B cell (primary cell): ENCODE results near the gene OR1L6. TPM values are rescaled to one million over a fixed set of nuclear protein-coding genes. Genes with fewer than 3 reads are reported as not detected.

Source experiments
- ATAC-seq: fragments of 200-7000 bp; cut with Tn5 transposase; one replicate; pipeline ENCODE4 v1.10.0; 2021; ENCODE audit warnings: low read depth, mild to moderate bottlenecking, moderate number of reproducible peaks, moderate library complexity
- CTCF ChIA-PET: fragments of 350-600 bp; sonication (Branson Sonifier 250); formaldehyde crosslinking; loops from one replicate; lab custom pipeline; 2021; ENCODE audit warnings: antibody characterized with exemption, inconsistent platforms; lab: Charles Lee
- POLR2A ChIA-PET: fragments of 350-600 bp; sonication (Branson Sonifier 250); formaldehyde crosslinking; loops from one replicate; lab custom pipeline; 2021; ENCODE audit warnings: antibody characterized with exemption; lab: Charles Lee
- DNase-seq: peaks from one replicate; pipeline ENCODE4 v3.0.0; 2013
- H2AFZ ChIP-seq: 2 replicates; pipeline ENCODE4 v1.6.1; 2012; ENCODE audit warnings: mild to moderate bottlenecking, low read depth, low read length; ENCODE audit not compliant: insufficient read depth, poor library complexity, severe bottlenecking
- H3K27ac ChIP-seq, 2 donors: 1 replicate in 1 of 2; 2 replicates in 1 of 2; pipeline ENCODE4 v1.5.1; 2012 to 2013; ENCODE audit warnings: low read length in 2 of 2, mild to moderate bottlenecking in 2 of 2, moderate library complexity in 1 of 2
- H3K27me3 ChIP-seq, 4 experiments: fragments of 200-600 bp in 1 of 4; sonication (generic) in 1 of 4; replicated peaks in 1 of 4; 1 replicate in 2 of 4; 2 replicates in 2 of 4; pipeline versions ENCODE4 v1.6.1 to v1.7.0; 2013 to 2016; ENCODE audit warnings: low read length in 3 of 4, mild to moderate bottlenecking in 2 of 4, mixed read lengths in 1 of 4, moderate library complexity in 1 of 4; ENCODE audit not compliant: insufficient read depth in 4 of 4, control insufficient read depth in 3 of 4; ENCODE audit errors: control extremely low read depth in 1 of 4
- H3K36me3 ChIP-seq, 2 experiments: replicated peaks in 1 of 2; 1 replicate in 1 of 2; 2 replicates in 1 of 2; pipeline versions ENCODE4 v1.6.1 to v1.7.1; 2013; ENCODE audit warnings: low read length in 1 of 2; ENCODE audit not compliant: insufficient read depth in 2 of 2, control insufficient read depth in 1 of 2; ENCODE audit errors: control extremely low read depth in 1 of 2, extremely low read depth in 1 of 2
- H3K4me1 ChIP-seq, 2 donors: fragments of 200-600 bp in 1 of 2; sonication (generic) in 1 of 2; 1 replicate in 1 of 2; 2 replicates in 1 of 2; pipeline versions ENCODE4 v1.5.1 to v1.6.1; 2013 to 2017; ENCODE audit warnings: low read length in 2 of 2; ENCODE audit not compliant: control insufficient read depth in 2 of 2, insufficient read depth in 2 of 2
- H3K4me2 ChIP-seq: replicated peaks from 2 replicates; pipeline ENCODE3; 2012; ENCODE audit warnings: mild to moderate bottlenecking, low read depth, low read length; ENCODE audit not compliant: poor library complexity, severe bottlenecking
- H3K4me3 ChIP-seq, 5 experiments: fragments of 200-600 bp in 1 of 5; sonication (generic) in 1 of 5; 1 replicate in 3 of 5; 2 replicates in 2 of 5; pipeline versions ENCODE4 v1.5.1 to v1.7.0; 2011 to 2016; ENCODE audit warnings: low read length in 4 of 5, mild to moderate bottlenecking in 4 of 5, low read depth in 2 of 5, control low read depth in 1 of 5, moderate library complexity in 1 of 5; ENCODE audit not compliant: insufficient read depth in 1 of 5; ENCODE audit errors: control extremely low read depth in 1 of 5, extremely low read depth in 1 of 5
- H3K79me2 ChIP-seq: fragments of 200-600 bp; sonication (generic); one replicate; pipeline ENCODE4 v1.6.0; 2016; ENCODE audit warnings: low read length; ENCODE audit not compliant: control insufficient read depth, insufficient read depth
- H3K9ac ChIP-seq: fragments of 200-600 bp; sonication (generic); 2 replicates; pipeline ENCODE4 v1.6.1; 2017; ENCODE audit warnings: mild to moderate bottlenecking, low read length, moderate library complexity
- H3K9me3 ChIP-seq, 3 donors: one replicate each; pipeline versions ENCODE4 v1.6.1 to v1.7.1; 2013; ENCODE audit warnings: low read length in 2 of 3; ENCODE audit not compliant: control insufficient read depth in 2 of 3, insufficient read depth in 1 of 3; ENCODE audit errors: control extremely low read depth in 1 of 3
- H4K20me1 ChIP-seq: 2 replicates; pipeline ENCODE4 v1.6.0; 2012; ENCODE audit warnings: mild to moderate bottlenecking, low read length; ENCODE audit not compliant: insufficient read depth, control insufficient read depth, poor library complexity, severe bottlenecking
- H3K27ac Mint-ChIP-seq: one replicate; pipeline ENCODE4 v1.8.0; 2021; ENCODE audit warnings: mixed read lengths
- H3K27me3 Mint-ChIP-seq: one replicate; pipeline ENCODE4 v1.8.0; 2021; ENCODE audit warnings: mixed read lengths
- H3K4me1 Mint-ChIP-seq: one replicate; pipeline ENCODE4 v1.8.0; 2021; ENCODE audit warnings: mixed read lengths
- H3K4me3 Mint-ChIP-seq: one replicate; pipeline ENCODE4 v1.8.0; 2021; ENCODE audit warnings: mixed read lengths
- H3K9me3 Mint-ChIP-seq: one replicate; pipeline ENCODE4 v1.8.0; 2022; ENCODE audit warnings: mixed read lengths; ENCODE audit not compliant: insufficient read depth
- EZH2 ChIP-seq: IDR thresholded peaks from 2 replicates; pipeline ENCODE4 v1.6.1; 2012; ENCODE audit warnings: borderline replicate concordance, low read depth, mild to moderate bottlenecking, moderate library complexity, low read length; ENCODE audit not compliant: insufficient read depth, poor library complexity, severe bottlenecking
- WGBS: methylation state at CpG from one replicate; pipeline ENCODE4 v1.1.5; 2013; ENCODE audit warnings: missing lambda C conversion rate; ENCODE audit not compliant: insufficient coverage; 5-methylcytosine and 5-hydroxymethylcytosine counted together
- intact Hi-C: fragments of 100-400 bp; cut with micrococcal nuclease; formaldehyde crosslinking; loops from one replicate; pipeline ENCODE4 v1.10.0; 2022
- polyA plus RNA-seq: library from polyadenylated mRNA; depleted of rRNA; stranded (reverse); fragments of >200 nt; gene quantifications from 2 replicates; pipeline ENCODE4 v1.2.3, GENCODE V29; 2012
- total RNA-seq, 2 donors: library from RNA; stranded (reverse); fragments of 120-200 nt in 1 of 2; gene quantifications; 1 replicate in 1 of 2; 2 replicates in 1 of 2; pipeline versions ENCODE4 v1.2.3 to v1.2.4, GENCODE V29; 2013 to 2022
- TF ChIP-seq, protein P1 (sequence below): fragments of 200-600 bp; IDR thresholded peaks from one replicate; pipeline ENCODE4 v1.8.0; 2022; ENCODE audit warnings: antibody characterized with exemption, mild to moderate bottlenecking

OR1L6 gene
- total and polyA plus RNA-seq, 2 donors (not counting 1 experiment from before 2014, with no cell fraction given), result not detected

DNA sequence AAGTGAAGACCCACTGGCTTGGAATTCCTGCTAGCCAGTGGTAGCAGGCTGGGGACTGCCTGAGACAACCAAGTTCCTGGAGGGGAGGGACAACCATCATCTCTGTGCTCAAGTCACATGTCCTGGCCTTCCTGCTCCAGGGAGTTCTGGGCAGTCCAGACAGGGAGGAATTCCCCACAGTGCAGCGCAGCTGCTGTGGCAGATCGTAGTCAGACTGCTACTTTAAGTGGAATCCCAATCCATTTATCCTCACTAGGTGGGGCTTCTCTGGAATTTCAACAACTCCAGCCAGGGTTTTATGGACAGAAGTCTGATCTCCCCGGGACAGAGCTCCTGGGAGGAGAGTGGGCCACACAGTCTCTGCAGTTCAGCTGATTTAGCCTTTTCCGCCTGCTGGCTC, 25.7 kb downstream of the OR1L6 start:
- DNase-seq, result no peak
- Histone ChIP-seq H3K79me2 (no peaks in the 10 kb centered on the region), H2AFZ (no peak overlapping the region), H3K27ac (no peak overlapping the region), H3K9ac (no peak overlapping the region), H3K4me1 (no peaks in the 10 kb centered on the region), H3K9me3 (peaks cover 0 to 19% (median 16%) of the 10 kb centered on the region in 3 donors), H3K36me3 (no peaks in the 10 kb centered on the region), H4K20me1 (no peaks in the 10 kb centered on the region), H3K4me3 (no peak overlapping the region), H3K27me3 (no peaks in the 10 kb centered on the region), H3K4me2 (no peak overlapping the region)
- Mint-ChIP-seq H3K4me1 (no peaks in the 10 kb centered on the region), H3K27me3 (peaks cover 18% of the 10 kb centered on the region), H3K9me3 (peaks cover 30% of the 10 kb centered on the region), H3K27ac (no peak overlapping the region), H3K4me3 (no peak overlapping the region)
- ChIA-PET POLR2A (no interaction called here), CTCF (no interaction called here)
- ATAC-seq, result no peak
- intact Hi-C loops, result no loop called here
- 87% methylated on average over 3 of the region's 4 CpGs for WGBS
- no peak for TF ChIP-seq EZH2
- TF ChIP-seq, protein P1, sequence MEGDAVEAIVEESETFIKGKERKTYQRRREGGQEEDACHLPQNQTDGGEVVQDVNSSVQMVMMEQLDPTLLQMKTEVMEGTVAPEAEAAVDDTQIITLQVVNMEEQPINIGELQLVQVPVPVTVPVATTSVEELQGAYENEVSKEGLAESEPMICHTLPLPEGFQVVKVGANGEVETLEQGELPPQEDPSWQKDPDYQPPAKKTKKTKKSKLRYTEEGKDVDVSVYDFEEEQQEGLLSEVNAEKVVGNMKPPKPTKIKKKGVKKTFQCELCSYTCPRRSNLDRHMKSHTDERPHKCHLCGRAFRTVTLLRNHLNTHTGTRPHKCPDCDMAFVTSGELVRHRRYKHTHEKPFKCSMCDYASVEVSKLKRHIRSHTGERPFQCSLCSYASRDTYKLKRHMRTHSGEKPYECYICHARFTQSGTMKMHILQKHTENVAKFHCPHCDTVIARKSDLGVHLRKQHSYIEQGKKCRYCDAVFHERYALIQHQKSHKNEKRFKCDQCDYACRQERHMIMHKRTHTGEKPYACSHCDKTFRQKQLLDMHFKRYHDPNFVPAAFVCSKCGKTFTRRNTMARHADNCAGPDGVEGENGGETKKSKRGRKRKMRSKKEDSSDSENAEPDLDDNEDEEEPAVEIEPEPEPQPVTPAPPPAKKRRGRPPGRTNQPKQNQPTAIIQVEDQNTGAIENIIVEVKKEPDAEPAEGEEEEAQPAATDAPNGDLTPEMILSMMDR, result no peak

DNA sequence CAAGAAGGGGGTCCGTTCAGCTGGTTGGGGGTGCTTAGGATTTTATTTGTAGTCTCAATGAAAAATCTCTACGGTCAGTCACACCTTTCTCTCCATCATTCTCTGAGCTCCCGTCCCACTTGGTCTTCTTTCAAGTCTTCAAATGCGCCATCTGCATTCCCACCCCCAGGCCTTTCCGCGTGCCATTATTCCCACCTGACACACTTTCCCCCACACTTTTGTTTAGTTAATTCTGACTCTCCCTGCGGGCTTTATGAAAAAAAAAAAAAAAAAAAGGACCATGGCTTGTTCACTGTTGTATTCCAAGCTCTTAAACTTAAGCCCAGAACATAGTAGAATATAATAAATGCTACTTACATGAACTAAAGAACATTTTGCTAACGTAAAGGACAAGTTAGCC, 34.9 kb downstream of the OR1L6 start:
- no peak overlapping the region for H3K27ac Mint-ChIP-seq
- Histone ChIP-seq H3K36me3 (no peaks in the 10 kb centered on the region), H3K27ac (no peak overlapping the region), H3K4me2 (no peak overlapping the region), H4K20me1 (no peaks in the 10 kb centered on the region), H3K27me3 (peaks cover 0 to 3% (median 0%) of the 10 kb centered on the region in 4 experiments), H3K9ac (no peak overlapping the region), H2AFZ (no peak overlapping the region), H3K4me1 (no peaks in the 10 kb centered on the region), H3K9me3 (no peaks in the 10 kb centered on the region), H3K4me3 (no peak overlapping the region), H3K79me2 (no peaks in the 10 kb centered on the region)
- intact Hi-C loops, result no loop called here
- ChIA-PET CTCF (no interaction called here), POLR2A (no interaction called here)
- WGBS, result 90% methylated on average over 4 of the region's 8 CpGs
- peaks cover 9% of the 10 kb centered on the region for H3K9me3 Mint-ChIP-seq
- no peak for ATAC-seq
- DNase-seq, result no peak
- no peaks in the 10 kb centered on the region for H3K4me1 Mint-ChIP-seq
- TF ChIP-seq, protein P1, result no peak
- no peak for TF ChIP-seq EZH2
- no peak overlapping the region for H3K4me3 Mint-ChIP-seq
- peaks cover 2% of the 10 kb centered on the region for H3K27me3 Mint-ChIP-seq
